Epithelial cell of prostate (primary cell): Measurements from ENCODE around the gene PDGFC.
A peak's percentile ranks its signal among the peaks of the same experiment; 100 is the strongest.
"Not testable (repeated sequence)": the region's sequence is repeated elsewhere in the genome, so short reads cannot be mapped to it uniquely, and the experiment has no call there.

Source experiments
- DNase-seq: peaks from one replicate; pipeline ENCODE4 v3.0.0-alpha.2; 2011; ENCODE audit warnings: low read depth, low spot score
- H3K27ac ChIP-seq: fragments of 450-650 bp; 2 replicates; pipeline ENCODE4 v1.5.1; 2017; ENCODE audit warnings: mild to moderate bottlenecking

Gene PDGFC

GRCh38 chr4:156953951-156954350 is 17.6 kb downstream of the PDGFC start:
- DNase-seq = no peak
- no peak overlapping the region for H3K27ac ChIP-seq

GRCh38 chr4:156953001-156953400 is 18.6 kb downstream of the PDGFC start:
- H3K27ac ChIP-seq = no peak overlapping the region
- no peak for DNase-seq

- peak overlapping the region; percentile 89 for H3K27ac ChIP-seq
- DNase-seq = no peak
Observed at GRCh38 chr4:156952078-156952759, 19.4 kb downstream of the PDGFC start.

GRCh38 chr4:156950948-156951347 is 20.7 kb downstream of the PDGFC start:
- DNase-seq = no peak
- peak overlapping the region; percentile 89 for H3K27ac ChIP-seq

GRCh38 chr4:156950090-156950489 is 21.5 kb downstream of the PDGFC start:
- DNase-seq = no peak
- peak overlapping the region; percentile 89 for H3K27ac ChIP-seq

GRCh38 chr4:156949373-156949814 is 22.2 kb downstream of the PDGFC start:
- H3K27ac ChIP-seq = peak overlapping the region; percentile 89
- peak; percentile 50 for DNase-seq

GRCh38 chr4:156948738-156949137 is 22.9 kb downstream of the PDGFC start:
- peak overlapping the region; percentile 89 for H3K27ac ChIP-seq
- no peak for DNase-seq

- H3K27ac ChIP-seq = peak overlapping the region; percentile 89
- no peak for DNase-seq
Observed at GRCh38 chr4:156948133-156948532, 23.5 kb downstream of the PDGFC start.

GRCh38 chr4:156946516-156947424 is 24.8 kb downstream of the PDGFC start:
- DNase-seq = peak; percentile 97
- peak overlapping the region; percentile 89 for H3K27ac ChIP-seq

GRCh38 chr4:156945532-156945931 is 26.1 kb downstream of the PDGFC start:
- peak overlapping the region; percentile 89 for H3K27ac ChIP-seq
- no peak for DNase-seq

- no peak overlapping the region for H3K27ac ChIP-seq
- DNase-seq = no peak
Observed at GRCh38 chr4:156942991-156943390, 28.6 kb downstream of the PDGFC start.

GRCh38 chr4:156941940-156942548 is 29.6 kb downstream of the PDGFC start:
- DNase-seq = peak; percentile 82
- H3K27ac ChIP-seq = peak overlapping the region; percentile 50

GRCh38 chr4:156939801-156940200 is 31.8 kb downstream of the PDGFC start:
- peak overlapping the region; percentile 72 for H3K27ac ChIP-seq
- no peak for DNase-seq

GRCh38 chr4:156939139-156939538 is 32.5 kb downstream of the PDGFC start:
- DNase-seq = no peak

GRCh38 chr4:156934259-156934635 is 37.4 kb downstream of the PDGFC start:
- DNase-seq = no peak
- H3K27ac ChIP-seq = peak overlapping the region; percentile 88

More at GRCh38 chr4:156939139-156939538, 32.5 kb downstream of the PDGFC start:
- H3K27ac ChIP-seq = peak overlapping the region; percentile 72

- DNase-seq = peak; percentile 99
- H3K27ac ChIP-seq = peak overlapping the region; percentile 88
Observed at GRCh38 chr4:156933633-156934258, 37.9 kb downstream of the PDGFC start.

GRCh38 chr4:156932360-156932759 is 39.2 kb downstream of the PDGFC start:
- peak overlapping the region; percentile 96 for H3K27ac ChIP-seq

GRCh38 chr4:156931267-156931666 is 40.3 kb downstream of the PDGFC start:
- H3K27ac ChIP-seq = peak overlapping the region; percentile 96
- peak; percentile 81 for DNase-seq

More at GRCh38 chr4:156932360-156932759, 39.2 kb downstream of the PDGFC start:
- not testable (repeated sequence) for DNase-seq

GRCh38 chr4:156929386-156930105 is 42.1 kb downstream of the PDGFC start:
- peak overlapping the region; percentile 96 for H3K27ac ChIP-seq
- peak; percentile 20 for DNase-seq
